Kidney glomerular epithelial cell (primary cell): ENCODE measurements around the gene VEPH1.

Source experiments
- DNase-seq: peaks from one replicate; lab custom pipeline; 2025; lab: John Stamatoyannopoulos, UW

The VEPH1 gene

DNA sequence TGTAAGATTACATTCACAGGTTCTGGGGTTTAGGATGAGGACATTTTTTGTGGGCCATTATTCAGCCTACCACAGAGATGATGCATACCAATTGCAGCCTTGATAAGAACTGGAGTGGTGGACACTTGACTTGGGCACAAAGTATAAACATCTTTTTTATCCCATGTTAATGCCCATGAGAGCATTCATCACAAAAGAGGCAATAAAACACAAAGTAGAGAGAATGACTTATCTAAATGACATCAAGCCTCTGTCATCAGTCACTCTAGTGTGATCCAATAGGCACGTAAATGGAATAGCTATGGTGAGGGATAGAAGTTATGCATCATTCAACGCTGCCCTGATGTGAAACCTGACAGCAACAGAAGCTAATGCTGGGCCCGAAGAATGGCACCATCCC, 25.8 kb downstream of the VEPH1 start:
- no peak for DNase-seq

DNA sequence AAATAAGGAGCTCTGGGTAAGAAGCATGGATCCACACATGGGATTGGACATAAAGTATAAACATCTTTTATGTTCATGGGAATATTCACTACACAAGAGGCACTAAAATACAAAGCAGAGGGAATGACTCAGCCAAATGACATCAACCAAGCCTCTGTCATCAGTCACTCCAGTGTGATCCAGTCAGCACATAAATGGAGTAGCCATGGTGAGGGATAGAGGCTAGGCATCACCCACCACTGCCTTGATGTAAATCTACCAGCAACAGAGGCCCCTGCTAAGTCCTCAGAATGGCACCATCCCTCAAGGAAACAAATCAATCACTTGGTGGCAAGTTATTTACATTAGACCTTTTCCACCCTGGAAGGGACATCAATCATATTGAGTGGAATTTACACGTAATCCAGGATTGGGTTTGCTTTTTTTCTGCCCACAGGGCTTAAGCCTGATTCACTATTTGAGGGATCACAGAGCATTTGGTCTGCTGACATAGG, 27.2 kb downstream of the VEPH1 start:
- peak; percentile 3 for DNase-seq

DNA sequence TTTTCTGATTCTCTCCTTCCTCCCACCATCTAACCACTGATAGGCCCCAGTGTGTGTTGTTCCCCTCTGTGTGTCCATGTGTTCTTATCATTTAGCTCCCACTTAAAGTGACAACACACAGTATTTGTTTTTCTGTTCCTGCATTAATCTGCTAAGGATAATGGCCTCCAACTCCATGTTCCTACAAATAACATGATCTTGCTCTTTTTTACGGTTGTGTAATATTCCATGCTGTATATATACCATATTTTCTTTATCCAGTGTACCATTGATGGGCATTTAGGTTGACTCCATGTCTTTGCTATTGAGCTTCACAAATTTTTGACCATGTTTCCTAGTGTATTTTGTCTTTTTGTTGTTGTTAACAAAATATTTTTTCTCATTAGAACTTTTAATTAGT, 30.6 kb downstream of the VEPH1 start:
- no peak for DNase-seq

DNA sequence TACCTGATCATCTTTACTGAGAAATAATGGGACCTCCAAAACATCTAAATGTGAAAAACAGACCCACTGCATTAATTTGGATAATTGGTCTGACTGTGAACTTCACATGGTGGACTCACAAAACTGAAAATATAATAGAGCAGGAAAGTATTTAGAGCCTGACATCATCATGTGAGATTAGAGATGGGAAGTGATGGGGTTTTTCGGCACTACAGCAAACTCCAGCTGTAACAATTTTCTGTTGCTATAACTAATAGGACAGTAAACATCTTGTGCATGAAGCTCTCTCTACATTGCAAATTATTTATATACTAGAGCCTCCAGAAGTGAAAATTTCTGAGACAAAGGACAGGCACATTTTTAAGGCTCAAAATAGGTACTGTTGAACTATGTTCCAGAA, 32.2 kb downstream of the VEPH1 start:
- no peak for DNase-seq

DNA sequence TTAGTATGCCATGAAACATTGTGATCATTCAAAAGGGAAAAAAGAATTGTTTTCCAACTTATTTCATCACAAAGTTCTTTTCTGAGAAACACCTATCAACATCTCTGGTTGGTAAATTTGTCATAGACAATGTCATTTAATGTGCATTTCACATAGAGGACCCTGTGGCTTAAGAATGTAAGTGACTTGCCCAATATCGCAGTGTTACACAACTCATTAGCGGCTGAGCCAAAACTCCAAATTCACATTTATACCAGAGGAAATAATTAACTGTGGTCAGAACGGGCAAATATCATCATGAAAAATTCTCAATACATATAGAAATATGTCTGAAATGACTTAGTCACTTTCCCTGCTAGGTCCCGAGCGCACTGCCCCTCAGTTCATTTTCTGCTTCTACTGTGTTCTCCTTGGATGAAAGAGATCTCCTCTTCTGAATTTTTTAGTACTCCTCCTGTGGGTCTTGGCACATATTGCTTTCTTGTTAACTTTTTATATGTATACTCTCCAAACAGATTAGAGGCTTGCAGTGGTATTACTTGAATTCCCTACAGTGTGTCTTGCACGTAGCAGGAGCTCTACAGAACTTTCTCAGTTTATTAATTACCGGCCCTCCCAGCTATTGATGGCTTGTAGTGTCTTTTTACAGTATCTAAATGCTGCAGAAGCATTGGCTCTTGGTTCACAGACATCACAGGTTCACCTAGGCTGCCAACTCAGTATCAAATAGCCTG, 33.5 kb downstream of the VEPH1 start:
- no peak for DNase-seq

DNA sequence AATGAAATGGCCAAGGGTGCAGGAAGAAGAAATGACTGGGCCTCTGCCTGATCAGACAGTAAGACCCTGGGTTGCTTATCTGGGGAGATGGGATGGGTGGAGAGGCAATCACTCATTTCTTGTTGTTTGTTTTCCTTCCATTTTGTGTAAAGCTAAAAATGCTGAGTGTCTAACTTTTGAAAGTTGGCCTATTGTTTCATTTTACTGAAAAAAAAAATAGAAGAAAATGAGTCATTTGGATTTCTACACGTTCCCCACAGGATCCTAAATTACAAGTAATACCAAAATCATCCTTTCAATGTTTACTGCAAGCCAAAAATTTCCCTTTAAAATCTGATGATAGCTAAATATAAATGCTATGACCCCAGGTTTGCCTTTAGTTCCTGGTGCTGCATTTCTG, 36.0 kb downstream of the VEPH1 start:
- no peak for DNase-seq

DNA sequence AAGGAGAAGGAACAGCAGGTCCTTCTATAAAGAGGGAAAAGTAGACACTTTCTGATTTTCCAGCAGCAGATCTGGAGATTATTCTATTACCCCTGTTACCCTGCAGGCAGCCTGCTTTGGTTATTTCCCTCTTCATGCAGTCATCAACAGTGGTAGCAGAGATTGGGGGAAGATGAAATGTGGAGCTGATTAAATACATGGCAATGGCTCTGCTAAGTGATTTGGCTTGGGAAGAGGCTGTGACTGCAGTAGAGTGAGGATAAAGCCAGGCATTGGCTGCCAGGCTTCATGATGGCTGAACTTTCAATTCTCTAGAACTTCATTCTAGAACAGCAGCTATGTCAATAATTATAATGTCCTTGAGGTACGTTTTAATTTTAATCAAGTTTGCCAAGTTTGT, 37.5 kb downstream of the VEPH1 start:
- DNase-seq = no peak

DNA sequence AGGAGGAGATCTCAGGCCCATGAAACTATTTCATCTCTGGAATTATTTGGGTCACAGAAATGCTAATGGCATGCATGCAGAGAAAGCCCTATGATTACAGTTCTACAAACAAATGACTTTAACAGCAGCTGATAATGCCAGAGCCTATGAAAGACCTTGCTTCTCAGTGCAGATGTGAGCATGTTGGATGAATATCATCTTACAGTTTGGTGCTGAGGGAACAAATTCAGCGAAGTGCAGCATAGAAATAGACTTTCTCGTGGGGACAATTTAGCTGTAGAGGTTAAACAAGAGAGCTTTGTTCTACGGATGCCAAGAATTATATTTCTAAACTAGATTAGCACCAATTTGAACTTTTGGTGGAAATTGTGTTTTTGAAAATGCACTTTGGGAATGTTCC, 38.9 kb downstream of the VEPH1 start:
- DNase-seq = no peak

DNA sequence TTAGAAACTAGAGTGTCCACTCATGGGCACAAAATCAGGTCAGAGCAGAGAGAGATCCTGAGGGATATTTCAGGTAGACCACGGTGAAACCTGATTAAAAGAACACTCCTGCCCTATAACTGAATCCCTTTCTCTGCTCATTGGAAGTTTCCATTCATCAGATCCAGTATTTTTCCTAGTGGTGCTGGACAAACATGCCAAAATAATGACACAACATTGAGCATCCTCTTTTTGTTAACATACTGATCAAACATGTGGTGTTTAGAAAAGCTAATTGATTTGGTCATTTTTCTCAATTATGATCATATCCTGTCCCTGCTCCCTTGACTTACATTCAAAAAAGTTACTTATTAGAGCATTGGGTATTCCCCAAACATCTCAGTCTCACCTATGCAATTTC, 39.4 kb downstream of the VEPH1 start:
- no peak for DNase-seq

DNA sequence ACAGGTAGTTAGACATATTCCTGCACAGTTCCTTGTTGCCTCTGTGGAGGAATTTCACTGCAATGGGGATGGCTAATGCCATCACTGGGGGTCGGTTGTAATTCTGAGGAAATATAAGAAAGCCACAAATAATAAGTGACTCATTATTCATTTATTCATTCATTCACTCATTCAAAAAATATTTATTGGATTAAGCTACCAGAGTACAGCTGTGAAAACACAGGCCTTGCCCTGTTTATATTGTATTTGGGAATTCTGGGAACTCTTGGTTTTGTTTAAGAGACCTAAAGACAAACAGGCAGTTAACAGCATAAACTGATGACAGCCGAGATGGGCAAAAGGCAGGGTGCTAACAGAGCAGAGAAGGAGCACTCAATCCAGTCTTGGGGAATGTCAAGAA, 43.0 kb downstream of the VEPH1 start:
- peak; percentile 16 for DNase-seq

DNA sequence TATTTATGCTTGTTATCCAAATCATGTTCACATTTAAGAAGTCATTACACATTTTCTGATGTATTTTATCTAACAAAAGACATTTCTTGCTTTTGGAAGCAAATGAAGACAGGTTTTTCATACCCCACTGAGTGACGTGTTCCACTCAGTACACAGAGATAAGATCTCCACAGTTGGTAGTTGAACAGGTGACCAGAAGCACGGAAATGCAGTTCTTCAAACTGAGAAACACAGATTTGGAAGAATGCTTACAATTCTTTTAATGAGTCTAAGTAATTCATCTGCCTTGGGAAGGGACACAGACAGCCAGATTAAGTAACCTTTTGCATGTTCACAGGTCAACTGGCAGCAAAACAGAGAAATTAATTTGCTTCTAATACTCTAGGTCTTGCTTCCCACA, 43.5 kb downstream of the VEPH1 start:
- no peak for DNase-seq

DNA sequence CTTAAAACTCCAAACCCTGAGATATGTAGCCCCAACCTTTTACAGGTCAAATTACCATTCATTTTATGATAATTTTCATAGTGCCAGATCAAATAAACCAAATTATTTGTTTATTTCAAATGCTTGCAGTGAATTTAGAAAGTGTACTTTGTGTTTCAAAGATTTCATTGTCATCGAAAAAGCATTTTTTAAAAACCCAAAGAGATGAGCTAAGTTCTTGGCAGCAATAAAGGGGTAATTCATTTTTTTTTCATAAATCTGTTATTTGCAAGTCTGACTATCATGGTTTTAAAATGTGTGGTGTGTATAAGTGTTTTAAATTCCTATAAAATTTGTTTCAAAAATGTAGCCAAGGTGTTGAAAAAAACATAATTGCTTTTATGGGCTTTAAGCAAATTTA, 49.4 kb downstream of the VEPH1 start:
- no peak for DNase-seq

DNA sequence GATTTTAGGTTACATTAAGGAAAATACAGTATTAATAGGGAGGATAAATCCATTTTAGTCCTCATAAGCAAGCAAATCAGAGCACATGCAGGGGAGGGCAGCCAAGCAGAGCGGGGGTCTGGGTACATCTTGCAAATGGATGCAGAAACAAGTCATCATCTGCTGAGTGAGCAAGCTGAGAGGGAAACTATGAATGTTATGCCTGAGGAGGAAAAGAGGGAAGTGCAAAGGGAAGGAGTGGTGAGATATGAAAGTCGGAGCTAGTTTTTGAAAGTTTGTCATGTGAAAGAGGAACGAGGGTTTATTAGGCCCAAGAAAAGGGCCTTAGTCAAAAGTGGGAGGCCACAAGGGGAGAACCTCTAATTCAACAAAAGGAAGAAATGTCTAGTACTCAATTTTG, 51.1 kb downstream of the VEPH1 start:
- no peak for DNase-seq

DNA sequence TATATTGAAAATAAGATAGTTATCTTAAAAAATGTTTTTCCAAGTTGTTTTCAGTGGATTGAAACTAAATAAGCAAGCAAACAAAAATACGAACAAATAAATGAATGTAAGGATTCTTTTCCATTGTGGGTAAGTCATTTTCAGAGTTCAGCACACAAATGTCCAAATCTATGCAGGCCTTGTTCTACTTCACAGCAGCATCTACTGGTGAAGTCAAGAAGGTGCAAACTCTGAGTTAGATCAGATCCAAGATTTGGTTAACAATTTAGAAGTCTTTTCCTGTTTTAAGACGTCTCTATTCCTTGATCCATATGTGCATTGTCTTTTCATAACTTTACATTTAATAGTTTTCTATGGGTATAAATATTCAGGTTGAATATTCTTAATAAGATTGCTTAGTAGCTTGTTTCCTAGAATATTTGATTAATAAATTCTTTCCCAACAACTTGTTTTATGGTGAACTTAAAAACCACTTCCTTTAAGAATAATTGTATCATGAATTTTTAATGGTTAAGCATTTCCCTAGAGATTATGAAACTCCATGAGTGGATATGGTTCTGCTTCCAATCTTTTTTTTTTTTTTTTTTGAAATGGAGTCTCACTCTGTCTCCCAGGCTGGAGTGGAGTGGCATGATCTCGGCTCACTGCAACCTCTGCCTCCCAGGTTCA, 56.1 kb downstream of the VEPH1 start:
- DNase-seq = peak; percentile 56

DNA sequence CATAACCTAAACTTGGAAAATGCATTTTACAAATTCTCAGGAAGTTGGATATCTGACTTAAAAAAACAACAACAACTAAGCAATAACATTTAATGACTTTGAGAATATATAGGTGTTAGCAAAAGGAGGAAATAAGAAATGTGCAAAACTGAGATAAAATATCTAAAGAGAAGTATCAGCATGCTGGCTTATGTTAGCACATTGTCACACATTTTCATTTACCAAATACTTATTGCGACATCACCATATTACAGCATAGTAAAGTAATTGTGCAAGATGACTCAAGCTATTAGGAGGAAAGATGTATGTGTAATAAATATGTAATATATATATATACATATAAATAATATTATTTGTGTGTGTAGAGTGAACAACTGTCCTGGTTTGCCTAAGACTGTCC, 57.4 kb downstream of the VEPH1 start:
- no peak for DNase-seq

DNA sequence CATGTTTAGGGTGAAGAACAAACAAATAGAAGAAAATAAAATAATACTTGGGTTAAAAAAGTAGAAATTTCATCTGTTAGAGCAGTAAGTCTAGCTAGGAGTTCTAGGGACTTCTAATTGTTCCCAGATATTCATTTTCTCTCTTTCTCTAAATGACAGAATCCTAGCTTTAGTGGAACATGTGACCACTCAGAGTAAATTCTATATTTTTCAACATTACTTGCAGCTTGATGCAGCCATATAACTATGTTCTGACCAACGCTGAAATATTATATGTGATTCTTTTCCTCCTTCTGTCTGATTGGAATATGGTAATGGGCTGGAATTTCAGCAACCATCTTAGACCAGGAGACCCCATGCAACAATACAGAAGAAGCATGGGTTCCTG, 58.4 kb downstream of the VEPH1 start:
- no peak for DNase-seq

DNA sequence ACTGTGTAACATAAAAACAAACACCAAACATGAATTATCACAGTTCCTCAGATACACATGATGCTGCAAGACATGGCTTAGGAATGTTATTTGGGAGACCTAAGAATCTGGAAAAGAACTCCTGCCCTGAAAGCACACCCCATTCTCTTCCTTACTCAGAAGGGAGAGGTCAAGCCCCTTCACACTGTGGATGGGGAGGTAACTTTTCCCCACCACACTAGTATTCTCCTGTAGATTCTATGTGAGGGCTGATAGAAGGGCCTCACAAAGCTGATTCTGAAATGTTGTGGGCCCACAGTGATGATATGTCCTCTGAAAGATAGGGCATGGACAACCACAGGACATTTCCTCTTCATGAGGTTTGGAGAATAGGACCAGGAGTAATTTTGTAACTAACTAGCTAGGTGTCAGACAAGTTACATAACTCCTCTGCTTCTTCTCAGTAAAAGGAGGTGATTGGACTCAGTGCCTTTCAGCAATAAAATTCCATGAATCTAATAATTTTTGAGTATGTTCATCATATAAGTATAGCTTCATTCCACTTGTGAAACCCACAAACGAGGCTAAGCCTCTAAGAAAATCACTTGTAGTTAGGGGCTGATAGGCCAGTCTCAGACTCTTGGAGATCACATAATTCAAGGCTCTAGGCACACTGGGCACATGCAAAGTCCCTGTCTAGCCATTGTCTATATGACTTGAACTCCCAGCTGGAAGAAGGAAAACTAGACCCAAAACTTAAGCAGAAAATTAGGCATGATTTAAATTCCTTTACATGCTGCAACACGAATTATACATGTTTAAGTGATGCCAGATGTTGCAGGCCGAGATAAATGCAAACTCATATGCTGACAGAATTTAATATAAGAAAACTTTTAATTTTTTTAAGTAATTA, 59.1 kb downstream of the VEPH1 start:
- DNase-seq = no peak

DNA sequence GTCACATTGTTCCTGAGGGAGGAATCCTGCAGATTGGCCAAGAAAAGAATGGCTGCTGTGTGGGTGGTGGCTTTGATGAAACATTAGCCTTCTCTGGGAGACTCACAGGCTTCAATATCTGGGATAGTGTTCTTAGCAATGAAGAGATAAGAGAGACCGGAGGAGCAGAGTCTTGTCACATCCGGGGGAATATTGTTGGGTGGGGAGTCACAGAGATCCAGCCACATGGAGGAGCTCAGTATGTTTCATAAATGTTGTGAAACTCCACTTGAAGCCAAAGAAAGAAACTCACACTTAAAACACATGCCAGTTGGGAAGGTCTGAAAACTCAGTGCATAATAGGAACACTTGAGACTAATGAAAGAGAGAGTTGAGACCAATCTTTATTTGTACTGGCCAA, 60.5 kb downstream of the VEPH1 start:
- no peak for DNase-seq

DNA sequence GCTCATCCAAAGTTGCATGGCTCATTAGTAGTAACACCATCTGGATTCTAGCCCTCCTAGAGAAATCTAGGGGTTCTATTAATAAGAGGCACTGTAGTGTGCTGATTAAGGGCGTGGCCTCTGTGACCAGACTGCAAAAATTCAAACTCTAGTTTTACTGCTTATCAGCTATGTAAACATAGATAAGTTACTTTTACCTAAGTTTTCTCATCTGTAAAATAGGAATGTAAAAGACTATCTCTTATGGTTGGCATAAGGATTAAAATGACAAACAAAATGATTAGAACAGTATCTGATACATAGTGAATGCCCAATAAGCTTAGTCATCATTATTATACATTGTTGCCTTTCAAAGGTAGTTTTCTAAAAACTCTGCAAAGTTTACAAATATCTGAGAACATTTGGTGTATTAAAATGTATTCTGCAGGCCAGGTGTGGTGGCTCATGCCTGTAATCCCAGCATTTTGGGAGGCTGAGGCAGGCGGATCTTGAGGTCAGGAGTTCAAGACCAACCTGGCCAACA, 62.1 kb downstream of the VEPH1 start:
- DNase-seq = no peak

DNA sequence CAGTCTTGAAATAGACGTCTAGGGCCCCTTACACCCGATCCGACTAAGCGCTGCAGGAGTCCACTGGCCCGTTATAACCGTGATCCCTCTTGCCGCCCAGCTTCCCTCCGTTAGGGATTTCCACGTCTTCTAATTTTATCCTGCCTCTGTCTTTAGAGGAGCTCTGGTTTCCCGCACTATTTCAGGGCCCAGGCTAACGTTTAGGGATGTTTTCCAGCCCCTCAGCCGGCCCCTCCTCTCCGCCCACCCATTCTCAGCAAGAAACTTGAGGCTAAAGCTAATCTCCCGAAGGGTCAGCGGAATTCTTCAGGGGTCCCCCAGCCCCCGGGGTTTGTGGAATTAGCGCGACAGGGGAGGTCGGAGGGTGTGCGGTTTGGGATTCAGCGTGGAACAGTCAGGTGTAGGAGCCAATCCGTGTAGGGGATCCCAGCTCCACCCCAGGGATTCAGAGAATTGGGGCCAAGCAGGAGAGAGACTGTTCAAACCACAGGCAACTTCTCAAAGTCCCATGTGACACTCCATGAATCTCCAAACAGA, 65.0 kb downstream of the VEPH1 start:
- no peak for DNase-seq

DNA sequence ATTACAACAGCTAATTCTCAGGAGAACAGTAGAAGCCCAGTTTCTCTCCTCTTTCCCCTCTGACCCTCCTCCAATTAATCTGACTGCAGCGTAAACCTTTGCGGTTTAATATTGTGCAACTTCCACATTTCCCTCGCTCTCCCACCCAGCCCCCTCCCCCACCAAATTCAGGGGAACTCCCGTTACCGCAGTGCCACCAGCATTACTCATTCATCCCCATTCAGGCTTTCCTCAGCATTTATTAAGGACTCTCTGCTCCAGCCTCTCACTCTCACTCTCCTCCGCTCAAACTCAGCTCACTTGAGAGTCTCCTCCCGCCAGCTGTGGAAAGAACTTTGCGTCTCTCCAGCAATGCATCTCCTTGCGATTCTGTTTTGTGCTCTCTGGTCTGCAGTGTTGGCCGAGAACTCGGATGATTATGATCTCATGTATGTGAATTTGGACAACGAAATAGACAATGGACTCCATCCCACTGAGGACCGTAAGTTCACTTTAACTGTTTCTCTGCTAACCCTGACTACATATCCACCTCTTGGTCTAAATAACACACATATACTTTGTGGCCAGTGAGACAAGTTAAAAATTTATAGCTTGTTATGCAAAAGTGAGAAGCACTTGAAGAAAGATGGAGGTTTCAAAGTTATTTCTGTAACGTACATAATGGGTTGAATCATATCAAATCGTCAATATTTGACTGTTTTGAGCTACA, 66.5 kb downstream of the VEPH1 start, which contains the start of gene PTX3:
Gene PTX3, plus strand, starts transcription at position 268 of the 709 bp plus-strand sequence. Its CDS starts 84 bp downstream, at position 352.
- peak; percentile 73 for DNase-seq
